Testis (tissue), 2 donors: ENCODE data around the gene RNF148.

Experiments
- POLR2A ChIP-seq: fragments of 450-650 bp; IDR thresholded peaks from one replicate; pipeline ENCODE4 v1.6.1; 2017; ENCODE audit warnings: antibody characterized with exemption, mild to moderate bottlenecking, moderate library complexity
- TF ChIP-seq, protein P1 (sequence below), 3 experiments: fragments of 450-650 bp in 2 of 3; fragments of 200-600 bp in 1 of 3; sonication (generic) in 1 of 3; IDR thresholded peaks; one replicate each; pipeline ENCODE4 v1.5.1; 2016 to 2019; ENCODE audit warnings: antibody characterized with exemption in 3 of 3, mild to moderate bottlenecking in 2 of 3, moderate library complexity in 1 of 3

DNA sequence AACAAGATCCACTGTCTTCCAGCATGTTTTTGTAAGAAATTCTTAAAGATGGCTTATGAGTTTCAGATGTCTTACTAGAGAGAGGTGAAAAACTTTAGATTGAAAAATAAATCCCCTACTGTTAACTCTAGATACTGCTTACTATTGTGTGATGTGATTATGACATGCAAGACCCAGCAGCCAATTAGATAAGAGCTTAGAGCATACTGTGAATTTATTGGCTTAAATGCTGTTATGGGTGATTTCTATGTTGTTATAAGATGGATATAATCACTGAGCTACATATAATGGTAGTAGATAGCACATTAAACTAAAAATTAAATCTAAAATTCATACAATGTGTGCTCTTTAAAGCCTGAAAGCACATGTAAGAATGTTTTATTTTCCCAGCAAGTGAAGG, 3.7 kb downstream of the RNF148 start, which contains the start of gene RNF133:
- no peak for TF ChIP-seq POLR2A
- TF ChIP-seq, protein P1, sequence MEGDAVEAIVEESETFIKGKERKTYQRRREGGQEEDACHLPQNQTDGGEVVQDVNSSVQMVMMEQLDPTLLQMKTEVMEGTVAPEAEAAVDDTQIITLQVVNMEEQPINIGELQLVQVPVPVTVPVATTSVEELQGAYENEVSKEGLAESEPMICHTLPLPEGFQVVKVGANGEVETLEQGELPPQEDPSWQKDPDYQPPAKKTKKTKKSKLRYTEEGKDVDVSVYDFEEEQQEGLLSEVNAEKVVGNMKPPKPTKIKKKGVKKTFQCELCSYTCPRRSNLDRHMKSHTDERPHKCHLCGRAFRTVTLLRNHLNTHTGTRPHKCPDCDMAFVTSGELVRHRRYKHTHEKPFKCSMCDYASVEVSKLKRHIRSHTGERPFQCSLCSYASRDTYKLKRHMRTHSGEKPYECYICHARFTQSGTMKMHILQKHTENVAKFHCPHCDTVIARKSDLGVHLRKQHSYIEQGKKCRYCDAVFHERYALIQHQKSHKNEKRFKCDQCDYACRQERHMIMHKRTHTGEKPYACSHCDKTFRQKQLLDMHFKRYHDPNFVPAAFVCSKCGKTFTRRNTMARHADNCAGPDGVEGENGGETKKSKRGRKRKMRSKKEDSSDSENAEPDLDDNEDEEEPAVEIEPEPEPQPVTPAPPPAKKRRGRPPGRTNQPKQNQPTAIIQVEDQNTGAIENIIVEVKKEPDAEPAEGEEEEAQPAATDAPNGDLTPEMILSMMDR (IDR thresholded peaks at IDR 0.05), result no peak
